GM12878 (cell line): ENCODE measurements around the gene AP4S1.

Experiments
- CHD1 ChIP-seq: IDR thresholded peaks from 2 replicates; pipeline ENCODE4 v1.6.1; 2012; ENCODE audit warnings: low read depth, low read length, improper control_type of control experiment
- NR2C1 ChIP-seq: fragments of 450-650 bp; IDR thresholded peaks from 2 replicates; pipeline ENCODE4 v1.6.1; 2017; ENCODE audit warnings: antibody characterized with exemption, mild to moderate bottlenecking, moderate library complexity
- RCOR1 ChIP-seq: conservative IDR thresholded peaks from 2 replicates; pipeline ENCODE4 v1.6.1; 2012; ENCODE audit warnings: low read depth, low read length, improper control_type of control experiment
- SUZ12 ChIP-seq: fragments of 200-600 bp; sonication (generic); IDR thresholded peaks from one replicate; pipeline ENCODE4 v1.6.1; 2018; ENCODE audit warnings: antibody characterized with exemption, mild to moderate bottlenecking; ENCODE audit not compliant: unreplicated experiment
- TF ChIP-seq, protein P1 (sequence below), 3 experiments: IDR thresholded peaks in 2 of 3; conservative IDR thresholded peaks in 1 of 3; 2 replicates each; pipeline ENCODE4 v1.5.1; 2011; ENCODE audit warnings: low read depth in 3 of 3, low read length in 3 of 3, mild to moderate bottlenecking in 3 of 3, control low read depth in 2 of 3, moderate library complexity in 2 of 3, inconsistent platforms in 1 of 3, mixed read lengths in 1 of 3; ENCODE audit not compliant: control insufficient read depth in 2 of 3, insufficient read depth in 1 of 3; ENCODE audit errors: extremely low read depth in 1 of 3
- TF ChIP-seq, protein P2 (sequence below): IDR thresholded peaks from 2 replicates; pipeline ENCODE4 v1.6.1; 2012; ENCODE audit warnings: low read depth, low read length, improper control_type of control experiment
- TF ChIP-seq, protein P3 (sequence below): fragments of 450-650 bp; IDR thresholded peaks from 2 replicates; pipeline ENCODE4 v1.6.1; 2017; ENCODE audit warnings: borderline replicate concordance

DNA sequence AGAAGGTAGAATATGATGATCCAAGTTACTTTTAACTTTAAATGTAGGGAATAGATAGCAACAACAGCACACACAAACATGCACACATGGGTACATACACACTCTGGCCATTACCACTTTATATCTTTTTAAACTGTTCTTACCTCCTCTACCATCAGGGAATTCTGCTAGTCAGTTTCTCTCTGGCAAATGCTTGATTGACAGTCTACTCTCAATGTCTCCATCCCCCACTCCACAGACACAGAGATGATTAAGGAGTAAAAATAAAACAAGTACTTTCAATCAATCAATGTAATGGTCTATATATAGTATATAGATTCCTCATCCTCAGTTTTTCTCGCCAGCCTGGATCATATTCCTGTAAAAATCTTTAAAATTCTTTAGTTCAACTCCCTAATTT is 16.9 kb downstream of the AP4S1 start:
- TF ChIP-seq CHD1 = no peak
- TF ChIP-seq RCOR1 = no peak
- TF ChIP-seq NR2C1 = no peak
- TF ChIP-seq, protein P1, sequence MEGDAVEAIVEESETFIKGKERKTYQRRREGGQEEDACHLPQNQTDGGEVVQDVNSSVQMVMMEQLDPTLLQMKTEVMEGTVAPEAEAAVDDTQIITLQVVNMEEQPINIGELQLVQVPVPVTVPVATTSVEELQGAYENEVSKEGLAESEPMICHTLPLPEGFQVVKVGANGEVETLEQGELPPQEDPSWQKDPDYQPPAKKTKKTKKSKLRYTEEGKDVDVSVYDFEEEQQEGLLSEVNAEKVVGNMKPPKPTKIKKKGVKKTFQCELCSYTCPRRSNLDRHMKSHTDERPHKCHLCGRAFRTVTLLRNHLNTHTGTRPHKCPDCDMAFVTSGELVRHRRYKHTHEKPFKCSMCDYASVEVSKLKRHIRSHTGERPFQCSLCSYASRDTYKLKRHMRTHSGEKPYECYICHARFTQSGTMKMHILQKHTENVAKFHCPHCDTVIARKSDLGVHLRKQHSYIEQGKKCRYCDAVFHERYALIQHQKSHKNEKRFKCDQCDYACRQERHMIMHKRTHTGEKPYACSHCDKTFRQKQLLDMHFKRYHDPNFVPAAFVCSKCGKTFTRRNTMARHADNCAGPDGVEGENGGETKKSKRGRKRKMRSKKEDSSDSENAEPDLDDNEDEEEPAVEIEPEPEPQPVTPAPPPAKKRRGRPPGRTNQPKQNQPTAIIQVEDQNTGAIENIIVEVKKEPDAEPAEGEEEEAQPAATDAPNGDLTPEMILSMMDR (IDR thresholded peaks at IDR 0.05 in 2 of 3, conservative IDR thresholded peaks at IDR 0.05 in 1 of 3; ENCODE audit: control insufficient read depth in 2 of 3, extremely low read depth in 1 of 3, insufficient read depth in 1 of 3, low read depth in 3 of 3, low read length in 3 of 3) = no peak
- no peak for TF ChIP-seq SUZ12
- TF ChIP-seq, protein P2, sequence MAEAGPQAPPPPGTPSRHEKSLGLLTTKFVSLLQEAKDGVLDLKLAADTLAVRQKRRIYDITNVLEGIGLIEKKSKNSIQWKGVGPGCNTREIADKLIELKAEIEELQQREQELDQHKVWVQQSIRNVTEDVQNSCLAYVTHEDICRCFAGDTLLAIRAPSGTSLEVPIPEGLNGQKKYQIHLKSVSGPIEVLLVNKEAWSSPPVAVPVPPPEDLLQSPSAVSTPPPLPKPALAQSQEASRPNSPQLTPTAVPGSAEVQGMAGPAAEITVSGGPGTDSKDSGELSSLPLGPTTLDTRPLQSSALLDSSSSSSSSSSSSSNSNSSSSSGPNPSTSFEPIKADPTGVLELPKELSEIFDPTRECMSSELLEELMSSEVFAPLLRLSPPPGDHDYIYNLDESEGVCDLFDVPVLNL = no peak
- TF ChIP-seq, protein P3, sequence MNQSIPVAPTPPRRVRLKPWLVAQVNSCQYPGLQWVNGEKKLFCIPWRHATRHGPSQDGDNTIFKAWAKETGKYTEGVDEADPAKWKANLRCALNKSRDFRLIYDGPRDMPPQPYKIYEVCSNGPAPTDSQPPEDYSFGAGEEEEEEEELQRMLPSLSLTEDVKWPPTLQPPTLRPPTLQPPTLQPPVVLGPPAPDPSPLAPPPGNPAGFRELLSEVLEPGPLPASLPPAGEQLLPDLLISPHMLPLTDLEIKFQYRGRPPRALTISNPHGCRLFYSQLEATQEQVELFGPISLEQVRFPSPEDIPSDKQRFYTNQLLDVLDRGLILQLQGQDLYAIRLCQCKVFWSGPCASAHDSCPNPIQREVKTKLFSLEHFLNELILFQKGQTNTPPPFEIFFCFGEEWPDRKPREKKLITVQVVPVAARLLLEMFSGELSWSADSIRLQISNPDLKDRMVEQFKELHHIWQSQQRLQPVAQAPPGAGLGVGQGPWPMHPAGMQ = no peak
